ENCODE data around the gene ARPC4.

GRCh38 chr3:9846231-9846630, 53.3 kb downstream of the ARPC4 start:
- no peak for TF ChIP-seq GABPB1 (CRISPR knock-in tag; IDR thresholded peaks at IDR 0.05)
- TF ChIP-seq CTCF (IDR thresholded peaks at IDR 0.05) = no peak
- TF ChIP-seq FOXK1 (CRISPR knock-in tag; IDR thresholded peaks at IDR 0.05) = no peak
- no peak for TF ChIP-seq GRHL2 (CRISPR knock-in tag; IDR thresholded peaks at IDR 0.05; ENCODE audit: insufficient replicate concordance, severe bottlenecking)
- TF ChIP-seq ZBTB43 (CRISPR knock-in tag; IDR thresholded peaks at IDR 0.05) = no peak
- no peak for TF ChIP-seq NR2C2 (CRISPR knock-in tag; IDR thresholded peaks at IDR 0.05)
- no peak for TF ChIP-seq ZNF121 (CRISPR knock-in tag; IDR thresholded peaks at IDR 0.05)
- TF ChIP-seq MAX (CRISPR knock-in tag; IDR thresholded peaks at IDR 0.05) = no peak
- TF ChIP-seq CREB1 (CRISPR knock-in tag; IDR thresholded peaks at IDR 0.05) = no peak
- TF ChIP-seq USF2 (CRISPR knock-in tag; IDR thresholded peaks at IDR 0.05) = no peak
- no peak for TF ChIP-seq IRF2 (CRISPR knock-in tag; IDR thresholded peaks at IDR 0.05; ENCODE audit: borderline replicate concordance, low read depth)
- TF ChIP-seq RELA (CRISPR knock-in tag; IDR thresholded peaks at IDR 0.05; ENCODE audit: borderline replicate concordance) = no peak
- TF ChIP-seq SMAD4 (CRISPR knock-in tag; IDR thresholded peaks at IDR 0.05) = no peak
- no peak for TF ChIP-seq TP53 (CRISPR knock-in tag; IDR thresholded peaks at IDR 0.05)

All from WTC11 (cell line).